Testis (tissue), 2 donors: ENCODE measurements around the gene CLASP2.

Experiments used
- POLR2A ChIP-seq: fragments of 450-650 bp; IDR thresholded peaks from one replicate; pipeline ENCODE4 v1.6.1; 2017; ENCODE audit warnings: antibody characterized with exemption, mild to moderate bottlenecking, moderate library complexity
- TF ChIP-seq, protein P1 (sequence below), 3 experiments: fragments of 450-650 bp in 2 of 3; fragments of 200-600 bp in 1 of 3; sonication (generic) in 1 of 3; IDR thresholded peaks; one replicate each; pipeline ENCODE4 v1.5.1; 2016 to 2019; ENCODE audit warnings: antibody characterized with exemption in 3 of 3, mild to moderate bottlenecking in 2 of 3, moderate library complexity in 1 of 3

DNA sequence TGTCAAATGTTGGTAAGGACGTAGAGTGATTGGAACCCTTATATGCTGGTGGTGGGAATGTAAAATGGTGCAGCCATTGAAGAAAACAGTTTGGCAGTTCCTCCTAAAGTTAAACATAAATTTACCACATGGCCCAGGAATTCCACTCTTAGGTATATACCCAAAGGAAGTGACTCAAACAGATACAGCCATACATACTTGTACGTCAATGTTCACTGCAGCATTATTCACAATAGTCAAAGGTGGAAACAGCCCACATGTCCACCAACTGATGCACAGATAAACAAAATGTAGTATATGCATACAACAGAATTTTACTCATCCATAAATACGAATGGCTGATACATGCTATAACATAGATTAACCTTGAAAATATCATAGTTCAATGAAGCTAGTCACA, 13.2 kb downstream of the CLASP2 start:
- TF ChIP-seq, protein P1, sequence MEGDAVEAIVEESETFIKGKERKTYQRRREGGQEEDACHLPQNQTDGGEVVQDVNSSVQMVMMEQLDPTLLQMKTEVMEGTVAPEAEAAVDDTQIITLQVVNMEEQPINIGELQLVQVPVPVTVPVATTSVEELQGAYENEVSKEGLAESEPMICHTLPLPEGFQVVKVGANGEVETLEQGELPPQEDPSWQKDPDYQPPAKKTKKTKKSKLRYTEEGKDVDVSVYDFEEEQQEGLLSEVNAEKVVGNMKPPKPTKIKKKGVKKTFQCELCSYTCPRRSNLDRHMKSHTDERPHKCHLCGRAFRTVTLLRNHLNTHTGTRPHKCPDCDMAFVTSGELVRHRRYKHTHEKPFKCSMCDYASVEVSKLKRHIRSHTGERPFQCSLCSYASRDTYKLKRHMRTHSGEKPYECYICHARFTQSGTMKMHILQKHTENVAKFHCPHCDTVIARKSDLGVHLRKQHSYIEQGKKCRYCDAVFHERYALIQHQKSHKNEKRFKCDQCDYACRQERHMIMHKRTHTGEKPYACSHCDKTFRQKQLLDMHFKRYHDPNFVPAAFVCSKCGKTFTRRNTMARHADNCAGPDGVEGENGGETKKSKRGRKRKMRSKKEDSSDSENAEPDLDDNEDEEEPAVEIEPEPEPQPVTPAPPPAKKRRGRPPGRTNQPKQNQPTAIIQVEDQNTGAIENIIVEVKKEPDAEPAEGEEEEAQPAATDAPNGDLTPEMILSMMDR (IDR thresholded peaks at IDR 0.05): no peak
- TF ChIP-seq POLR2A: no peak
